CD4-positive, alpha-beta T cell (primary cell): ENCODE data around the gene IVNS1ABP. TPM values are rescaled to one million over a fixed set of nuclear protein-coding genes. Genes with fewer than 3 reads are reported as not detected.

Experiments used
- ATAC-seq: fragments of 200-7000 bp; cut with Tn5 transposase; one replicate; pipeline ENCODE4 v1.10.0; 2022; ENCODE audit warnings: mild to moderate bottlenecking; ENCODE audit not compliant: poor library complexity
- CTCF ChIA-PET: fragments of 350-600 bp; sonication (Branson Sonifier 250); formaldehyde crosslinking; loops from one replicate; lab custom pipeline; 2021; ENCODE audit warnings: antibody characterized with exemption, inconsistent platforms; lab: Charles Lee
- POLR2A ChIA-PET: fragments of 350-600 bp; sonication (Branson Sonifier 250); formaldehyde crosslinking; loops from one replicate; lab custom pipeline; 2021; ENCODE audit warnings: antibody characterized with exemption, inconsistent platforms; lab: Charles Lee
- DNase-seq, 14 experiments: peaks; one replicate each; pipeline ENCODE4 v3.0.0-alpha.2; 2013 to 2020; ENCODE audit warnings: mixed read lengths in 2 of 14
- H3K27ac ChIP-seq, 2 donors: one replicate each; pipeline versions ENCODE4 v1.5.1 to v1.7.0; 2013; ENCODE audit warnings: low read length in 2 of 2, low read depth in 1 of 2, mild to moderate bottlenecking in 1 of 2
- H3K27me3 ChIP-seq, 2 experiments: 1 replicate in 1 of 2; 2 replicates in 1 of 2; pipeline versions ENCODE4 v1.6.1 to v1.7.0; 2013; ENCODE audit warnings: low read length in 2 of 2, control low read depth in 1 of 2, mild to moderate bottlenecking in 1 of 2, moderate library complexity in 1 of 2; ENCODE audit not compliant: insufficient read depth in 2 of 2, control insufficient read depth in 1 of 2
- H3K36me3 ChIP-seq: one replicate; pipeline ENCODE4 v1.6.1; 2013; ENCODE audit warnings: low read length, control low read depth; ENCODE audit not compliant: insufficient read depth
- H3K4me1 ChIP-seq: one replicate; pipeline ENCODE4 v1.6.1; 2013; ENCODE audit warnings: low read length, control low read depth; ENCODE audit not compliant: insufficient read depth
- H3K4me3 ChIP-seq: one replicate; pipeline ENCODE4 v1.5.1; 2013; ENCODE audit warnings: mild to moderate bottlenecking, low read length, moderate library complexity
- H3K9me3 ChIP-seq, 2 experiments: 1 replicate in 1 of 2; 2 replicates in 1 of 2; pipeline versions ENCODE4 v1.6.1 to v1.7.0; 2013; ENCODE audit warnings: low read length in 2 of 2, mild to moderate bottlenecking in 2 of 2, control low read depth in 1 of 2, moderate library complexity in 1 of 2; ENCODE audit not compliant: control insufficient read depth in 1 of 2, insufficient read depth in 1 of 2
- H3K27ac Mint-ChIP-seq: one replicate; pipeline ENCODE4 v1.8.0; 2020; ENCODE audit warnings: mixed read lengths
- H3K27me3 Mint-ChIP-seq: one replicate; pipeline ENCODE4 v1.8.0; 2021; ENCODE audit warnings: mixed read lengths
- H3K36me3 Mint-ChIP-seq: one replicate; pipeline ENCODE4 v1.8.0; 2021; ENCODE audit warnings: low read depth, mixed read lengths
- H3K4me1 Mint-ChIP-seq: one replicate; pipeline ENCODE4 v1.8.0; 2021; ENCODE audit warnings: low read depth, mixed read lengths
- H3K4me3 Mint-ChIP-seq: one replicate; pipeline ENCODE4 v1.8.0; 2020; ENCODE audit warnings: mild to moderate bottlenecking, mixed read lengths
- H3K9me3 Mint-ChIP-seq: one replicate; pipeline ENCODE4 v1.8.0; 2020; ENCODE audit warnings: mixed read lengths
- CTCF ChIP-seq: fragments of 200-600 bp; IDR thresholded peaks from one replicate; pipeline ENCODE4 v1.8.0; 2022; ENCODE audit warnings: antibody characterized with exemption, mild to moderate bottlenecking
- intact Hi-C, 2 experiments: fragments of 100-400 bp; cut with DNase I in 1 of 2; cut with micrococcal nuclease in 1 of 2; formaldehyde crosslinking; loops; one replicate each; pipeline versions ENCODE4 v1.15.1 to v1.9.0; 2023 to 2025; cut with DNase I, micrococcal nuclease
- total RNA-seq, 174 experiments: library from RNA in 2 of 174; stranded (reverse) in 2 of 174; gene quantifications; one replicate each; pipeline ENCODE4 v1.2.3 and lab custom pipeline; 2021 to 2026

Gene IVNS1ABP
- total RNA-seq, 2 experiments from 2014 or later: 234 to 254 TPM

- Mint-ChIP-seq H3K27me3 (no peaks in the 10 kb centered on the region), H3K27ac (peak overlapping the region; percentile 91), H3K9me3 (peaks cover 6% of the 10 kb centered on the region), H3K4me3 (no peak overlapping the region), H3K36me3 (peaks cover 25% of the 10 kb centered on the region), H3K4me1 (peaks cover 76% of the 10 kb centered on the region)
- no peak for ATAC-seq
- intact Hi-C loops: loop anchor here in 1 of 2 experiments (5.0 kb wide), 1 partner anchor 42 kb away; no protein-coding TSS in a partner anchor
- ChIA-PET CTCF (interaction anchor here (1.0 to 1.3 kb wide), 2 partner anchors 13 to 30 kb away, joined by 3 read pairs; no protein-coding TSS in a partner anchor), POLR2A (interaction anchor here (0.9 to 1.3 kb wide), 2 partner anchors 16 to 33 kb away, joined by 3 read pairs; partner anchors contain the start of gene IVNS1ABP)
- no peak for DNase-seq
- no peaks in the 10 kb centered on the region for H3K9me3 ChIP-seq
- no peak overlapping the region for H3K4me3 ChIP-seq
- no peak overlapping the region for H3K27ac ChIP-seq
- TF ChIP-seq CTCF: no peak
- H3K27me3 ChIP-seq: no peaks in the 10 kb centered on the region
- H3K4me1 ChIP-seq: peaks cover 45% of the 10 kb centered on the region
- H3K36me3 ChIP-seq: no peaks in the 10 kb centered on the region
Observed at GRCh38 chr1:185284116-185284515, 32.9 kb downstream of the IVNS1ABP start.

GRCh38 chr1:185281245-185281644 is 35.8 kb downstream of the IVNS1ABP start:
- DNase-seq: peak in 13 of 14 experiments; percentile 10 to 78 (median 25)
- Histone ChIP-seq H3K36me3 (no peaks in the 10 kb centered on the region), H3K4me1 (peaks cover 45% of the 10 kb centered on the region), H3K9me3 (no peaks in the 10 kb centered on the region), H3K27ac (peak overlapping the region; percentile 58 to 62), H3K27me3 (no peaks in the 10 kb centered on the region), H3K4me3 (no peak overlapping the region)
- TF ChIP-seq CTCF: no peak
- Mint-ChIP-seq H3K27me3 (no peaks in the 10 kb centered on the region), H3K9me3 (peaks cover 6% of the 10 kb centered on the region), H3K36me3 (peaks cover 33% of the 10 kb centered on the region), H3K4me3 (peak overlapping the region; percentile 83), H3K27ac (peak overlapping the region; percentile 91), H3K4me1 (peaks cover 67% of the 10 kb centered on the region)
- CTCF ChIA-PET: interaction anchor here (1.2 to 2.4 kb wide), 4 partner anchors 11 to 279 kb away, joined by 4 to 8 read pairs (median 4); partner anchors contain the start of gene IVNS1ABP
- POLR2A ChIA-PET: interaction anchor here (0.9 to 3.9 kb wide), 18 partner anchors 11 to 389 kb away, joined by 3 to 68 read pairs (median 6); partner anchors contain the start of gene IVNS1ABP
- peak; percentile 96 for ATAC-seq
- intact Hi-C loops: loop anchor here in 1 of 2 experiments (2.0 to 5.0 kb wide), 2 partner anchors 36 to 39 kb away; partner anchors contain the start of gene IVNS1ABP

- no peak for DNase-seq
- H3K4me1 Mint-ChIP-seq: peaks cover 64% of the 10 kb centered on the region
- no peak overlapping the region for H3K4me3 Mint-ChIP-seq
- intact Hi-C loops: loop anchor here in 1 of 2 experiments (2.0 to 5.0 kb wide), 2 partner anchors 36 to 38 kb away; partner anchors contain the start of gene IVNS1ABP
- H3K9me3 ChIP-seq: no peaks in the 10 kb centered on the region
- peaks cover 6% of the 10 kb centered on the region for H3K9me3 Mint-ChIP-seq
- H3K4me1 ChIP-seq: peaks cover 45% of the 10 kb centered on the region
- H3K27me3 ChIP-seq: no peaks in the 10 kb centered on the region
- no peak for TF ChIP-seq CTCF
- H3K27me3 Mint-ChIP-seq: no peaks in the 10 kb centered on the region
- H3K27ac ChIP-seq: peak overlapping the region in 1 of 2 donors; percentile 58
- no peak overlapping the region for H3K4me3 ChIP-seq
- peak overlapping the region; percentile 91 for H3K27ac Mint-ChIP-seq
- POLR2A ChIA-PET: interaction anchor here (0.8 to 3.9 kb wide), 16 partner anchors 11 to 390 kb away, joined by 3 to 68 read pairs (median 6); partner anchors contain the start of gene IVNS1ABP
- no peaks in the 10 kb centered on the region for H3K36me3 ChIP-seq
- CTCF ChIA-PET: interaction anchor here (1.2 to 2.4 kb wide), 4 partner anchors 11 to 279 kb away, joined by 4 to 8 read pairs (median 4); partner anchors contain the start of gene IVNS1ABP
- ATAC-seq: no peak
- peaks cover 33% of the 10 kb centered on the region for H3K36me3 Mint-ChIP-seq
Observed at GRCh38 chr1:185280589-185280988, 36.5 kb downstream of the IVNS1ABP start.
